Mesenteric fat pad (tissue), 1 donor: ENCODE measurements around the gene HERC6. TPM values are rescaled to one million over a fixed set of nuclear protein-coding genes. Genes with fewer than 3 reads are reported as not detected.

ENCODE experiments used
- total RNA-seq: library from RNA; stranded (reverse); fragmentation: NEBNext Ultra II Directional; extraction: Animal tissue kit (Norgen Biotek cat#: 25700); gene quantifications from one replicate; pipeline ENCODE4 v1.2.1, GENCODE V29; 2021
- donor health status: DM: yes; HTN: yes; CAD: no.

HERC6 gene
- total RNA-seq, 1 donor from 2014 or later, result 7.7 TPM

Other genes starting within 250 kb of the HERC6 start
- gene ABCG2, start 220.2 kb upstream of the HERC6 start, total RNA-seq, result 1.7 TPM
- gene PPM1K, start 94.3 kb upstream of the HERC6 start, total RNA-seq, result 10.4 TPM
- gene HERC5, start 78.3 kb downstream of the HERC6 start, total RNA-seq, result 5.9 TPM
- gene PYURF, start 144.9 kb downstream of the HERC6 start, total RNA-seq, result 81.0 TPM
- 21.2 TPM for gene HERC3, start 213.6 kb downstream of the HERC6 start, total RNA-seq